Measurements from ENCODE around the gene SSRP1.

SSRP1 gene

DNA sequence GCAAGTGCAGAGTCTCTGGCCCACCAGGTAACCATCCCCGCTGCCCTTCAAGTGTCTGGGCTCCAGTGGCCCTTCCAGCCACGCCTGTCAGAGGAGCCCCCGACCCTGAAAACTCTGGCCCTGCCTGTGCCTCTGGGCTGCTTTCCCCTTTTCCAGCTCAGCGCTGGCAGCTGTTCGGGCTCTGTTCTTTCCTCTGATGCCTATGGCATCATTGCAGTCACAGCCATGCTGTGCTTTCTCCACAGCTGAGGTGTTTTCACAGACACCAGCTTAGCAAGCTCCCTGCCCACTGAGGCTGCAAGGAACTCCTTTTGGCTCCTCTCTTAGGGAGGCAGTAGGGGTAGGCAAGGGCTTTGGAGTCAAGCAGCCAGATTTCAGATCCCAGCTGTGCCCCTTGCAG is 23.7 kb upstream of the SSRP1 start:
- DNase-seq (ENCODE audit: low read depth in 3 of 3), result no peak

DNA sequence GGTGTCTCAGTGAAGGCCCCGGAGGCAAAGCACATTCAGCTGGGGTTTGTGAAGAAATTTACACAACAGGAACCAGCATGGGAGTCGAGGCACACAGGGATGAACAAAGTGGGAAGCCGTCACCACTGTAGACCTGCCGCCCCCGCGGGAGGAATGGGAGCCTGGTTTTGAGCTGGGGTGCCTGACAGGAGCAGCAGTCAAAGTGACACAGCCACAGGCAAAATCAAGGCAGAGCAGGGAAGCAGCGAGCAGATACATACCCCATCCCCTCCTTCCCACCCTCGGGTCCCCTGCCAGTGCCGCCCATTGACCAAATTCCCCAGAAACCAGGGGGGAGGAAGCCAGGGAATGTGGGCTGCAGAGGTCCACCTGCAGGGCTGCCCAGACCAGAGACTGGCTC is 23.3 kb upstream of the SSRP1 start:
- no peak for DNase-seq (ENCODE audit: low read depth in 3 of 3)

GRCh38 chr11:57358543-57358961 is 22.9 kb upstream of the SSRP1 start:
- no peak for DNase-seq (ENCODE audit: low read depth in 3 of 3)

DNA sequence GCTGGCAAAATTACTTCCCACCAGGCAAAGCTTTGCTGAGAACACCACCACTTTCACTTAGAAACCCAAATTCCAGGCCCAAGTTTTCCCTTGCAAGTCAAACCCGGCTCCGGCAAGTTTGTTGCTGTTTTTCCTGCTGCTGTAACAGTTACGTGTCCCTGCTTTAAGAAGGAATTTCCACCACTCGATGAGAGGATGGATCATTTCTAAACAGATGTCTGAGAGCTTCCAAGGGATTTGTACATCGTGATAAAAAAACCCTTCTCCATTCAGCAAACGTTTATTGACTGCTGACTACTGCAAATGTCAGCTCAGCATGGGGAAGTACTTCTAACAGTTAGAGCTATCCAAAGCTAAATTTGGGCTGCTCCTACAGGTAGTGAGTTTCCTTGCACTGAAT is 22.2 kb upstream of the SSRP1 start:
- no peak for DNase-seq (ENCODE audit: low read depth in 3 of 3)

GRCh38 chr11:57357310-57357709 is 21.6 kb upstream of the SSRP1 start:
- no peak for DNase-seq (ENCODE audit: low read depth in 3 of 3)

DNA sequence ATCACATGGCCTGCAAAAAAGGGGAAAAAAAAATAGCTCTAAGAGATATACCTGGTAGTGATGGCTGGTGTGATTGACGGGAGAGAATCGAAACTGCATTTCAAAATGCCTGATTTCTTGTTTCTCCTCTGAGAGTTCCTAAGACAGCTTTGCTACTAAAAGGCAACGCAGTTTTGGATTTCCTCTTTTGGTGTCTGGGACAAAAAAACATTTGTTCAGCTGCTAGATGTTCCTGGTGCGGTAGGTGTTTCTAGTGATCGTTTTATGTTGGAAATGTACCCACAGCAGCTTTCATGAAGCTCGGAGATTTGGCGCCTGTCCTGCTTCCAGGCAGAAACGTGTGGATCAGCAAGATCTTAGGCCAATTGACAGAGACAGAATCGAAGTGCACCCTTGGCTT is 20.6 kb upstream of the SSRP1 start:
- DNase-seq (ENCODE audit: low read depth in 3 of 3), result no peak

DNA sequence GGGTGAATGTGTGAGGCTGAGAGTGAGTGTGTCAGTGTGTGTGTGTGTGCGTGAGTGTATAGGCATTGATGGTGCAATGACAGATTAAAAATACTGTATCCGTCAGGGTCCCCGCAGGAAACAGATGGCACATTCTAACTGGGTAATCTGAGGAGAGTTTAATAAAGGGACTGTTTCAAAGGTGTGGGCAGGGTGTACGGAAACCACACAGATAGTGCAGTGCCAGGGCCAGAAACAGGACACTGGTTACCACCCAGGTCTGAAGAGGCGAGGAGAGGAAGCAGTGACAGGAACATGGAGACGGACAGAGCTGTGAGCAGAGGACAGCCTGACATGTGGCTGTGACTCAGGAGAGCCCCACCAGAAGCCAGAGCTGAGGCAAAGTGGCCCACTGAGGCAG is 19.0 kb upstream of the SSRP1 start:
- DNase-seq (ENCODE audit: low read depth in 3 of 3), result no peak

- DNase-seq (ENCODE audit: low read depth in 3 of 3), result no peak
Measured at GRCh38 chr11:57353852-57354251, 18.2 kb upstream of the SSRP1 start.

GRCh38 chr11:57353446-57353845 is 17.8 kb upstream of the SSRP1 start:
- no peak for DNase-seq (ENCODE audit: low read depth in 3 of 3)

GRCh38 chr11:57353036-57353435 is 17.3 kb upstream of the SSRP1 start:
- DNase-seq (ENCODE audit: low read depth in 3 of 3), result no peak

DNA sequence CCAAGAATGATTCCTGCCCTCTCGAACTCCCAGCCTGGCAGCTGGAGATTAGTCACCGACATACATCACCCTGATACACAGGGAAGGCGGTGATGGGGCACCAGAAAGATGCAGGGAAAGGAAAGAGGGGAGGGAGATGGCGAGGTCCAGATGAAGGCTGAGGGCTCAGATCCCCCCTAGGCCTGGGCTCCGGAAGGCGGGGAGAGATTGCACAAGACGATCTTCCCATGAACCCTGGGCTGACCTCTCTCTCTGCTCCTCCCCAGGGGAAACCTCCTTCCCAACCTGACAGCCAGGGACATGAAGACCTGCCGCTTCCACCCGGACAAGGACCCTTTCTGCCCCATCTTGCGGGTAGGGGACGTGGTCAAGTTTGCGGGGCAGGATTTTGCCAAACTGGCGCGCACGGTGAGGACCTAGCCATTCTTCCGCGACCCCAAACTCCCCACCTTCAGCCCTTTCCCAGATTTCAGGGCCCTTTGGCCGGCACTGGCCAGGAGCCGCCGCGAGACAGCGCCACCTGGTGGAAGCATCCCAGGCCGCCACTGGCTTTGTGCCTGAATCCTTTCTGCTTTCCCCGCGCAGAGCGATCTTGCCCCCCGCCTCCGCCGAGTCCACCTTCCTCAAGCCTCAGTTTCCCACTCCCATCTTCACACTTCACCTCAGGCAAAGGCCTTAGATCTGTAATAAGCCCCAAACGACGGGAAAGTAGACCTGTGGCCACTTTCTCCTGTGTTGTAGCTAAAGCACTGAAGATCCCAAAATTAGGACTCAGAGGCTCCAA is 14.0 kb upstream of the SSRP1 start:
- peak; percentile 34 to 63 (median 50) for DNase-seq (ENCODE audit: low read depth in 3 of 3)

- no peak for DNase-seq (ENCODE audit: low read depth in 3 of 3)
Measured at GRCh38 chr11:57348636-57349313, 13.1 kb upstream of the SSRP1 start.

GRCh38 chr11:57348052-57348451 is 12.4 kb upstream of the SSRP1 start:
- DNase-seq (ENCODE audit: low read depth in 3 of 3), result no peak

DNA sequence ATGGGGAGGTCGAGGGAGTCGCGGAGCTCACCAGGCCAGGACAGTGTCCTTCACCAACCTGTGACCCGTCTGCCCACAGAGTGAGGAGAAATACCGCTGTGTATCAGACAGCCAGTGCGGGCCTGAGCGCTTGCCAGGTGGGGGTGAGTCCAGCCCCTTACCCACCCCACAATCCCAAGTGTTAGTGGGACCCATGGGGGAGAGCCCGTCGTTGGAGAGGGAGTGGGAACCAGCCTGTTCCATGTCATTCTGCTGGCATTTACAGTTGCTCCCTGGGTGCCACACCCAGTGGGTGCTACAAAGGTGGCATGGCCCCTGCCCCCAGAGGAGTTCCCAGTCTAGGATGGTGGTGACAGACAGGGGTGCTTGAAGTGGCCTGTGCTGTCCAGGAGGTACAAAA is 11.6 kb upstream of the SSRP1 start:
- DNase-seq (ENCODE audit: low read depth in 3 of 3), result no peak

DNA sequence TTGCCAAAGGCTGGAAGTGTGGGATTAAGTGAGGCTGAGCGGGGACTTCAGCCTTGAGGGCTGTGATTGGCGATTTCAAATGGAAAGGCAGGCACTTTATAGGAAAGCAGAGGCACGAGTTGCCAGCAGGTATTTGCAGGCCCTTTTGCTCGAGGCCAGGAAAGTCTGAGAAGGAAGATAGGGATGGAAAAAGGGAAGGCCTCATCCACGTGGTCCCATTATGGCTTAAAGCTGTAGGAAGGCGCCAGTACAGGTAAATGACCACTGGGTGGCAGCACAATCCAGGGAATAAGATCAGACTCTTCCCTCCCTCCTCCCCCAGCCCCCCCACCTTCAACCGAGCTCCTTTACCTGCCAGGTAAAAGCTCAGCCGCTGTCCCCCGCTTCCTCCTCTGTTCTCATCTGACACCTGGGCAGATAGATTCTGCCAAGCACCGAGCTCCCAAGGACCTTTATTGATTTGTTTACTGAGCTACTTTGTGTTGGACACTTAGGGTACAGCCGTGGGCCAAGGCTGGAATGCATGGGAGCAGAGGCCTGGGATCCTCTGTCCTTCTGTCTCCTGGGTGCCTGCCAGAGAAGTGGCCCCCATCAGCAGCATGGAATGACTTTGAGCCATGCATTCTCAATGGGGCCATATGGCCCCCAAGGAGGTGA is 10.0 kb upstream of the SSRP1 start:
- peak; percentile 43 to 66 (median 50) for DNase-seq (ENCODE audit: low read depth in 3 of 3)

GRCh38 chr11:57344826-57345225 is 9.1 kb upstream of the SSRP1 start:
- no peak for DNase-seq (ENCODE audit: low read depth in 3 of 3)

GRCh38 chr11:57343825-57344224 is 8.1 kb upstream of the SSRP1 start:
- no peak for DNase-seq (ENCODE audit: low read depth in 3 of 3)

GRCh38 chr11:57342702-57343101 is 7.0 kb upstream of the SSRP1 start:
- no peak for DNase-seq (ENCODE audit: low read depth in 3 of 3)

DNA sequence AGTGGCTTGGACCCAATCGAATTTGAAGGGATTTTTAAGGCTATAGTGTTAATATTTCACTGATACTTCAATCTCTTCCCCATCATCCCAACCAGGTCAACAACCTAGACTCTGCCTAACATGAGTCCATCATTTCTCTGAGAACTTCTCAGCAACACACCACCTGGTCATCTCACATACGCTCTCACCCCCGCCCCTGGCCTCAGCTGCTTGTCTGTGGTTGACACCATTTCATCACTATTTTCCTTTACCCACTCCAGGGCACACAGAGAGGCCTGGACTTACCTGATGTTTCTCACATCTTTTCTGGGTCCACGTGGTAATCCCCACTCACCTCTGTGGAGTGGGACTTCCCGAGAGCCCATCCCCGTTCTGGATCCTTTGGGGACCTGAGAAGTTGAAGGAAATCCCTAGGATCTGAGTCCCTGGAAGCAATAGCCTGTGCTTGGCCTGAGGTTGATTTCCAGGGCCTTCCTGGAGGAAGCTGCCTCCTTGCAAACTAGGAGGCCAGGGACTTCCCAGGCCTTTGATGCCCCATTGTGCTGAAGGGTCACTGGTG is 5.6 kb upstream of the SSRP1 start:
- no peak for DNase-seq (ENCODE audit: low read depth in 3 of 3)

DNA sequence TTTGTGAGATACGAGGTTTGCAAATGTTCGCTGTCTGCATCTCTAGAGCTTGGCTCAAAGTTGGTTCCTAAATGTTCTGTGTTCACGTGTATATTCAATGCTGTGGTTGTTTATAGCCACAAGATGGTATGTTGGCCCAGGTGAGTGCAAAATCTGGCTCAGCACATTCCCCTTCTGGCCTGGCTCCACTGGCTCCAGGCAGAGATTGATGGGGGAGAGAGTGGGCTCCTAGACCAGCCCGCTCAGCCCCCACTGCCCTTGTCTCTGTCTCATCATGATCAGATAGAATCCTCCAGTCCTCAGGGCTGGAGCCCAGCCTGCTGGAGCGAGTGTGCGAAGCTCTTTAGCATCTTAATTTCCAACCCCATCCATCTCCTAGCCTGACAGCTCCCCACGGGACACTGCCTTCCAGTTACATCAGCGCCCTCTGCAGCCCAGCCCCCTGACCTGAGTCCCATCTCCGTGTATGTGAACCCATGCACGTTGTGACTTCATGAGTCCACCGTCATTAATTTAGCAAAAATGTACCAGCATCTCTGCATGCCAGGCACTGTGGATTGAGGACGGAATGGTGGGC is 4.4 kb upstream of the SSRP1 start:
- DNase-seq (ENCODE audit: low read depth in 3 of 3), result no peak

DNA sequence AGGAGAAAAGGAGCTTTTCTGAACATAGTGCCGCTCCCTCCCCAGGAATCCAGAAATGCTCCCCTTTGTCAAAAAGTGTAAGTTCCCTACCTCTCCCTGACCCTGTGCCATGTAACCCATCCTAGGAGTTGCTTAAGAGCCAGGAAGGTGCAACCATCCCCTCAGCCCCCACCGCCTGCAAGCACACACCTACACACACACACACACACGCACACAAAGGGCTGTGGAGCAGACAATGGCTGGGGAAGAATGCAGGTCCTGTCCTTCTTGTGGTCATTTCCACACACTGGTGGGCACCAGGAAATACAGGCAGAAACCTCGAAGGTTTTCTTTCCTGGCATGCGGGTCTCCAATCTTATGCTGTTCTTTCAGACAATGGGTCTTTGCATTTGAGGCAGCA is 3.6 kb upstream of the SSRP1 start:
- DNase-seq (ENCODE audit: low read depth in 3 of 3), result no peak

DNA sequence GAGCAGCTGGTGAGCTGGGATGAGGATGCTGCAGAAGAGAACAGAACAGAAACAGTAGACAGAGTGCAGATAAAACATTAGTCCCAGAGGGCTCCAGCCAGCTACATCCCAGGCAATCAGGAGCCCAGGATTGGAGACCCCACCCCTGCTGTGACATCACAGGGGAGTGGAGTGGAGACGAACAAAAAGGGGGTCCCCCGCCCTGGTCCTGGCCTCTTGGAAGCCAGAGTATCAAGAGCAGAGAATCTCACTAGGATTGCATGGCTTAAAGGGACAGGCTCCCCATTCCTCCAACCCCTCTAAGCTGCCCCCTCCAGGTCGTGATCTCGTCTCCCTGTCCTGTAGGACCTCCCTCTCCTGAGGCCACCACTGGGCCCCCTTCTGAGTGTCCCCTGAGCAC is 2.5 kb upstream of the SSRP1 start, which contains the start of gene P2RX3:
Gene P2RX3 (plus strand): TSS at position 211 of the 400 bp plus-strand sequence. CDS start 199 bp downstream, outside the sequence.
- DNase-seq (ENCODE audit: low read depth in 3 of 3), result no peak
